Panc1 (cell line): Measurements from ENCODE around the gene HLA-B. TPM values are rescaled to one million over a fixed set of nuclear protein-coding genes. Genes with fewer than 3 reads are reported as not detected.

Experiments used
- ATAC-seq: fragments of 200-7000 bp; cut with Tn5 transposase; 2 replicates; pipeline ENCODE4 v1.9.1; 2020; ENCODE audit warnings: mild to moderate bottlenecking, moderate library complexity
- BruUV-seq: library from RNA; stranded (reverse); fragments of 400-500 nt; replicated peaks from 2 replicates; lab custom pipeline; 2021; lab: Mats Ljungman, UMichigan
- CTCF ChIA-PET: fragments of 300-600 bp; sonication (Branson Sonifier 250); formaldehyde crosslinking; loops from one replicate; lab custom pipeline; 2022; ENCODE audit warnings: antibody characterized with exemption; lab: Charles Lee
- POLR2A ChIA-PET: fragments of 300-600 bp; sonication (Branson Sonifier 250); formaldehyde crosslinking; loops from one replicate; lab custom pipeline; 2022; ENCODE audit warnings: antibody characterized with exemption; lab: Charles Lee
- DNase-seq: peaks from one replicate; pipeline ENCODE4 v3.0.0-alpha.2; 2010; ENCODE audit warnings: low read depth, low spot score
- H3K27ac ChIP-seq: 2 replicates; pipeline ENCODE4 v1.5.1; 2011; ENCODE audit warnings: mild to moderate bottlenecking, low read length, inconsistent platforms
- H3K27me3 ChIP-seq: fragments of 200-500 bp; sonication (Bioruptor generic); 2 replicates; pipeline ENCODE4 v1.6.0; 2014; ENCODE audit warnings: low read length, inconsistent platforms; ENCODE audit not compliant: control insufficient read depth, insufficient read depth
- H3K36me3 ChIP-seq: fragments of 200-500 bp; sonication (Bioruptor generic); 2 replicates; pipeline ENCODE4 v1.5.1; 2014; ENCODE audit warnings: inconsistent platforms, mild to moderate bottlenecking, low read length, moderate library complexity; ENCODE audit not compliant: control insufficient read depth, insufficient read depth
- H3K4me1 ChIP-seq: 2 replicates; pipeline ENCODE4 v1.5.1; 2011; ENCODE audit warnings: inconsistent platforms, mild to moderate bottlenecking, low read length, moderate library complexity; ENCODE audit not compliant: control insufficient read depth, insufficient read depth
- H3K4me3 ChIP-seq, 2 experiments: 2 replicates each; pipeline ENCODE4 v1.5.1; 2011 to 2012; ENCODE audit warnings: low read depth in 2 of 2, low read length in 2 of 2, mild to moderate bottlenecking in 2 of 2, inconsistent platforms in 1 of 2, moderate library complexity in 1 of 2
- H3K9me3 ChIP-seq: fragments of 200-500 bp; sonication (Bioruptor generic); 2 replicates; pipeline ENCODE4 v1.5.1; 2014; ENCODE audit warnings: low read depth, mild to moderate bottlenecking, inconsistent platforms, low read length, moderate library complexity; ENCODE audit not compliant: control insufficient read depth, insufficient read depth
- POLR2AphosphoS5 ChIP-seq: IDR thresholded peaks from 2 replicates; pipeline ENCODE4 v1.6.1; 2012; ENCODE audit warnings: mild to moderate bottlenecking, low read depth, low read length, moderate library complexity
- SIN3A ChIP-seq: IDR thresholded peaks from 2 replicates; pipeline ENCODE4 v1.6.1; 2012; ENCODE audit warnings: low read depth, mild to moderate bottlenecking, low read length, moderate library complexity, borderline replicate concordance; ENCODE audit not compliant: insufficient read depth
- TCF7L2 ChIP-seq: IDR thresholded peaks from 2 replicates; pipeline ENCODE4 v1.6.1; 2011; ENCODE audit warnings: mild to moderate bottlenecking, low read depth, low read length, inconsistent platforms
- in situ Hi-C: cut with HindIII; loops from 2 replicates; pipeline ENCODE4 v1.10.0; 2016; ENCODE audit warnings: low sequenced_read_pairs, low pct_unique_long_range_greater_than_20kb
- intact Hi-C: fragments of 100-400 bp; cut with micrococcal nuclease; formaldehyde crosslinking; loops from one replicate; pipeline ENCODE4 v1.10.0; 2022; ENCODE audit not compliant: unreplicated experiment
- total RNA-seq: library from RNA; stranded (reverse); gene quantifications from one replicate; pipeline ENCODE4 v1.2.1, GENCODE V29; 2021; ENCODE audit not compliant: unreplicated experiment
- TF ChIP-seq, protein P1 (sequence below): fragments of 450-650 bp; IDR thresholded peaks from 2 replicates; pipeline ENCODE4 v1.5.1; 2017; ENCODE audit warnings: mild to moderate bottlenecking
- TF ChIP-seq, protein P2 (sequence below), 2 experiments: IDR thresholded peaks; 2 replicates each; pipeline ENCODE4 v1.6.1; 2011 to 2012; ENCODE audit warnings: low read depth in 2 of 2, control low read depth in 1 of 2, low read length in 1 of 2, mild to moderate bottlenecking in 1 of 2, moderate library complexity in 1 of 2; ENCODE audit not compliant: insufficient read depth in 1 of 2

HLA-B gene
- total RNA-seq, 1 experiment from 2014 or later, result 191 TPM

DNA sequence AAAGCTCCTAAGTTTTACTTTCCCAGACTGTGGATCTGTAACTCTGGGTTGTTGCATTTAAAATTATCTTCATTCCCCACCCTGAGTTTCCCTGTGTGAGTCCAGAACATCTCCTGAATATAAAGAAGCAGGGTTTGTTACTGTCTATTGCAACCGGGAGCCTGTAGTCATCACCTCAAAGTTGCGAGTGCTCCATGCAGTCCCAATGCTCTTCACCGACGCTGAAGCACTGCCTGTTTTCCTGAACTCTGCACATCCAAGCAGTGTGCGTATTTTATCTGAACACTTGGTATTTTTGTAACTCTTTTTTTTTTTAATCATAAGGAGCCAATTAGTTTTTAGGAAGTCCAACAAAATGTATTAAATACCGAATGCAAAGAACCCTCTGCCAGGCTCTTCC lies 907 bp upstream of the HLA-B start:
- H3K27ac ChIP-seq, result no peak overlapping the region
- CTCF ChIA-PET, result no interaction called here
- H3K4me1 ChIP-seq, result 0 out of 2 replicates have a peak, but pooled peaks cover 4% of the 10 kb centered on the region
- ATAC-seq (no peak), DNase-seq (no peak)
- peaks cover 17% of the 10 kb centered on the region for H3K27me3 ChIP-seq
- intact Hi-C loops (no loop called here), in situ Hi-C loops (no loop called here)
- H3K4me3 ChIP-seq, result peak overlapping the region in 1 of 2 experiments; percentile 62; a peak in 1 of 4 replicates
- no peaks in the 10 kb centered on the region for H3K36me3 ChIP-seq
- TF ChIP-seq, protein P1, sequence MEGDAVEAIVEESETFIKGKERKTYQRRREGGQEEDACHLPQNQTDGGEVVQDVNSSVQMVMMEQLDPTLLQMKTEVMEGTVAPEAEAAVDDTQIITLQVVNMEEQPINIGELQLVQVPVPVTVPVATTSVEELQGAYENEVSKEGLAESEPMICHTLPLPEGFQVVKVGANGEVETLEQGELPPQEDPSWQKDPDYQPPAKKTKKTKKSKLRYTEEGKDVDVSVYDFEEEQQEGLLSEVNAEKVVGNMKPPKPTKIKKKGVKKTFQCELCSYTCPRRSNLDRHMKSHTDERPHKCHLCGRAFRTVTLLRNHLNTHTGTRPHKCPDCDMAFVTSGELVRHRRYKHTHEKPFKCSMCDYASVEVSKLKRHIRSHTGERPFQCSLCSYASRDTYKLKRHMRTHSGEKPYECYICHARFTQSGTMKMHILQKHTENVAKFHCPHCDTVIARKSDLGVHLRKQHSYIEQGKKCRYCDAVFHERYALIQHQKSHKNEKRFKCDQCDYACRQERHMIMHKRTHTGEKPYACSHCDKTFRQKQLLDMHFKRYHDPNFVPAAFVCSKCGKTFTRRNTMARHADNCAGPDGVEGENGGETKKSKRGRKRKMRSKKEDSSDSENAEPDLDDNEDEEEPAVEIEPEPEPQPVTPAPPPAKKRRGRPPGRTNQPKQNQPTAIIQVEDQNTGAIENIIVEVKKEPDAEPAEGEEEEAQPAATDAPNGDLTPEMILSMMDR, result no peak
- TF ChIP-seq, protein P2, sequence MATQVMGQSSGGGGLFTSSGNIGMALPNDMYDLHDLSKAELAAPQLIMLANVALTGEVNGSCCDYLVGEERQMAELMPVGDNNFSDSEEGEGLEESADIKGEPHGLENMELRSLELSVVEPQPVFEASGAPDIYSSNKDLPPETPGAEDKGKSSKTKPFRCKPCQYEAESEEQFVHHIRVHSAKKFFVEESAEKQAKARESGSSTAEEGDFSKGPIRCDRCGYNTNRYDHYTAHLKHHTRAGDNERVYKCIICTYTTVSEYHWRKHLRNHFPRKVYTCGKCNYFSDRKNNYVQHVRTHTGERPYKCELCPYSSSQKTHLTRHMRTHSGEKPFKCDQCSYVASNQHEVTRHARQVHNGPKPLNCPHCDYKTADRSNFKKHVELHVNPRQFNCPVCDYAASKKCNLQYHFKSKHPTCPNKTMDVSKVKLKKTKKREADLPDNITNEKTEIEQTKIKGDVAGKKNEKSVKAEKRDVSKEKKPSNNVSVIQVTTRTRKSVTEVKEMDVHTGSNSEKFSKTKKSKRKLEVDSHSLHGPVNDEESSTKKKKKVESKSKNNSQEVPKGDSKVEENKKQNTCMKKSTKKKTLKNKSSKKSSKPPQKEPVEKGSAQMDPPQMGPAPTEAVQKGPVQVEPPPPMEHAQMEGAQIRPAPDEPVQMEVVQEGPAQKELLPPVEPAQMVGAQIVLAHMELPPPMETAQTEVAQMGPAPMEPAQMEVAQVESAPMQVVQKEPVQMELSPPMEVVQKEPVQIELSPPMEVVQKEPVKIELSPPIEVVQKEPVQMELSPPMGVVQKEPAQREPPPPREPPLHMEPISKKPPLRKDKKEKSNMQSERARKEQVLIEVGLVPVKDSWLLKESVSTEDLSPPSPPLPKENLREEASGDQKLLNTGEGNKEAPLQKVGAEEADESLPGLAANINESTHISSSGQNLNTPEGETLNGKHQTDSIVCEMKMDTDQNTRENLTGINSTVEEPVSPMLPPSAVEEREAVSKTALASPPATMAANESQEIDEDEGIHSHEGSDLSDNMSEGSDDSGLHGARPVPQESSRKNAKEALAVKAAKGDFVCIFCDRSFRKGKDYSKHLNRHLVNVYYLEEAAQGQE (IDR thresholded peaks at IDR 0.05; ENCODE audit: insufficient read depth in 1 of 2, low read depth in 2 of 2, low read length in 1 of 2), result no peak
- TF ChIP-seq TCF7L2 (no peak), SIN3A (no peak), POLR2AphosphoS5 (no peak)
- H3K9me3 ChIP-seq, result no peaks in the 10 kb centered on the region
- no TSS peak for BruUV-seq
- POLR2A ChIA-PET, result no interaction called here

DNA sequence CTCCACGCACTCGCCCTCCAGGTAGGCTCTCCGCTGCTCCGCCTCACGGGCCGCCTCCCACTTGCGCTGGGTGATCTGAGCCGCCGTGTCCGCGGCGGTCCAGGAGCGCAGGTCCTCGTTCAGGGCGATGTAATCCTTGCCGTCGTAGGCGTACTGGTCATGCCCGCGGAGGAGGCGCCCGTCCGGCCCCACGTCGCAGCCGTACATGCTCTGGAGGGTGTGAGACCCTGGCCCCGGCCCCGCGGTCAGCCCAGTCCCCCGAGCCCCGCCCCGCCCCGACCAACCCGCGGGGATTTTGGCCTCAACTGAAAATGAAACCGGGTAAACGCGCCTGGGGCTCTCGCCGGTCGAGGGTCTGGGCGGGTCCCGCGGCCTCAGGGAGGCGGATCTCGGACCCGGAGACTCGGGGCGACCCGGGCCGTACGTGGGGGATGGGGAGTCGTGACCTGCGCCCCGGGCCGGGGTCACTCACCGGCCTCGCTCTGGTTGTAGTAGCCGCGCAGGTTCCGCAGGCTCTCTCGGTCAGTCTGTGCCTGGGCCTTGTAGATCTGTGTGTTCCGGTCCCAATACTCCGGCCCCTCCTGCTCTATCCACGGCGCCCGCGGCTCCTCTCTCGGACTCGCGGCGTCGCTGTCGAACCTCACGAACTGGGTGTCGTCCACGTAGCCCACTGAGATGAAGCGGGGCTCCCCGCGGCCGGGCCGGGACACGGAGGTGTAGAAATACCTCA lies 598 bp downstream of the HLA-B start:
- no TSS peak for BruUV-seq
- H3K36me3 ChIP-seq, result no peaks in the 10 kb centered on the region
- in situ Hi-C loops, result no loop called here
- H3K27me3 ChIP-seq, result peaks cover 11% of the 10 kb centered on the region
- no peak for DNase-seq
- no peaks in the 10 kb centered on the region for H3K9me3 ChIP-seq
- CTCF ChIA-PET, result no interaction called here
- POLR2A ChIA-PET, result no interaction called here
- 0 out of 2 replicates have a peak, but pooled peaks cover 4% of the 10 kb centered on the region for H3K4me1 ChIP-seq
- intact Hi-C loops, result no loop called here
- TF ChIP-seq TCF7L2 (no peak), SIN3A (no peak), POLR2AphosphoS5 (no peak)
- TF ChIP-seq, protein P1, result no peak
- TF ChIP-seq, protein P2 (IDR thresholded peaks at IDR 0.05; ENCODE audit: insufficient read depth in 1 of 2, low read depth in 2 of 2, low read length in 1 of 2), result no peak
- peak overlapping the region; percentile 61 to 62 for H3K4me3 ChIP-seq
- no peak overlapping the region for H3K27ac ChIP-seq
- peak; percentile 64 for ATAC-seq
